Inferior parietal cortex (tissue), 1 donor: Measurements from ENCODE around the gene CA14.
"Not testable (repeated sequence)": the region's sequence is repeated elsewhere in the genome, so short reads cannot be mapped to it uniquely, and the experiment has no call there.

Source experiments
- DNase-seq: peaks from one replicate; pipeline ENCODE4 v3.0.0-alpha.2; 2016; ENCODE audit errors: extremely low spot score

Gene CA14

DNA sequence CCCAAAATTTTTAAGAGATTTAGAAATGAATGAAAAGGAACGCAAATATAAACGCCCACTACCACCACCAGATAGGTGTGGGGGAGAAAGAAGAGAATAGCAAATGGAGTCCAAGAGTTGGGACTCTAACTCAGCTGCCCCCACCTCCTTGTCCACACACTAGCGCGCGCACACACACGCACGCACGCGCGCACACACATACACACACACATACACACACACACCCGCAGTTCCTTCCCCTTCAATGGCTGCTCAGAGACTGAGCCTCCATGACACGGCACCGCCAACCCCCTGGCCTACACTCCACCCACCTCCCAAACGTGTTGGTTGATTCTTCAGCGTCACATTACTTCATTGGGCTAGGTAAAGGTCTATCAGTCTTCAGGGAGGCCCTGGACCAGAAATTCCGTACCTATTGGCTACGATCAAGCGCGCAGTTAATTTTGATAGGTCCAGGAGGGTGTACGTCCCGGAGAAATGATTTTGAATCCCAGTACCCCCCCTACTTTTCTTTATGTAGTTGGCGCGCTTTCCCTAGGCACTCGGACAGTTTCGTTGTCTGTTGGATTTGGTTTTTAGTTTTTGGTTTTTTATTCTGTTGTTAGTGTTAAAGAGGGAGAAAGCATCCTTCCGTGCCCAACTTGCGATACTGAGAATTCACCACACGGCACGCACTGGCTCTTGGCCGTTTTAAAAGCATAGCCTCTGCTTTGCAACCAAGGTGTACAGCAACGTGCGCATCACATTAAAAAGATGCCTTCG lies 21.5 kb upstream of the CA14 start, which contains the start of gene ANP32E:
ANP32E (minus strand) TSS at position 261 of the 762 bp plus-strand sequence. CDS start 326 bp downstream, outside the sequence.
- DNase-seq: peak; percentile 98

DNA sequence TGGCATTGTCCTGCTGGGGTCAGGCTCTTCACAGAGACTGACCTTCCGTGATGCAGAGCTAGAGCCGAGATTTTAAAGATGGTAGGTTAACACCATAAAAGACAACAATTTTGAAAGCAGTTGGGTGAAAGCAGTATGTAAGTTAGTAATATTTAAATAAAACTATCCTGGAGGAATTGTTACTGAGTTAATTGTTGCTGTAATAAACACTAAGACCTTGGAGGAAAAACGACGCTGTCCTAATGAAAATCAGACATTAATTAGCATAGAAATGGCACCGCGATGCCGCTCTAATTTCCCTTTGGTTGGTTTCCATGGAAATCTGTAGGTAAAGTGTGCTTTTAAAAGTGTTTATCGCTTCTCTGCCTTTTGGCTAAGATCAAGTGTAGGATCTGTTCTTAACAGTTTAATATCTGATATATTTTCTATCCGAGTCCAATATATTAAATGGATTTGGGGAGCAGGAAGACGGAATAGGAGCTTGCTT lies 20.9 kb upstream of the CA14 start:
- DNase-seq: no peak

GRCh38 chr1:150237176-150237575 lies 20.4 kb upstream of the CA14 start:
- DNase-seq: not testable (repeated sequence)

DNA sequence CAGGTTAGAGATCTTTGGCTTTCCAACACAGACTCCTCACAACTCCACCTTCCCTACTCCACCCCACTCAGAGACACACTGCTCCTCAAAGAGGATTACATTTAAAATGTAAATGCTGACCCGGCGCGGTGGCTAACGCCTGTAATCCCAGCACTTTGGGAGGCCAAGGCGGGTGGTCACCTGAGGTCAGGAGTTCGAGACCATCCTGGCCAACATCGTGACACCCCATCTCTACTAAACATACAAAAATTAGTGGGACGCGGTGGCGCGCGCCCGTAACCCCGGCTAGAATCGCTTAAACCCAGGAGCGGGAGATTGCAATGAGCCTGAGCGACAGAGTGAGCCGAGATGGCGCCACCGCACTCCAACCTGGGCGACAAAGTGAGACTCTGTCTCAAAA lies 19.8 kb upstream of the CA14 start:
- no peak for DNase-seq

DNA sequence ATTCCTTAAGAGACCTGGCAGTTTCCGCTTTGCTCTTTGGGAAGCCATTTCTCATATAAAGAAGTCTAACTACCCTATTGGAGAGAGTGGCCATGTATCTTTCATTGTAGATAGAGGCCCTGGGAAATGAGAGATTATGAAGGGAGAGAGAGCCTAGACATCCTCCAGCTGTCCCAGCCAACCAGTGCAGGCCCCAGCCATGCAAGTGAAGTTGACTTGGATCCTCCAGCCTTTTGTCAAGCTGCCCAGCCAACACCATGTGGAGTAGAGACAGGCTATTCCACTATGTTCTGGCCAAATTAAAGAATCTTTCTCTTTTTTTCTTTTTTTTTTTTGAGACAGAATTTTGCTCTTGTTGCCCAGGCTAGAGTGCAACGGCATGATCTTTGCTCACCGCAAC lies 14.6 kb upstream of the CA14 start:
- no peak for DNase-seq

DNA sequence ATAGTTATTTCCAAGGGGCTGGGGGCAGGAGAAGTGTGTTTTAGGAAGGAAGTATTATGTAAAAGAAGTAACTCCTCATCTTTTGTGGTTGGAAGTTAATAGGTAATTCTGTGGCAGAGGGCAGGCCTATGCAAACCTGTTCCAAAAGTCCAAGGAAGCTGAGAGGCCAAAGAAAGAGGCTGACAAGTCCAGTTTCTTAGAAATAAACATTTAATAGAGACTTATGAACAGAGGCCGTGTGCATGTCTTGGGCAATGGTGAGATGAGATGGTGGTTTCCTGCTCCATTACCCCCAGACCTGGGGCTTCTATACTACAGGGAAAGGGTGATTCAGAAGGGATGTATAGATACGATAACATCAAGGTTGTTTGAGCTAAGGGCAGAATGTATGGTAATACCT lies 7.6 kb upstream of the CA14 start:
- no peak for DNase-seq

- no peak for DNase-seq
Measured at GRCh38 chr1:150256198-150256553, 1.4 kb upstream of the CA14 start.

- peak; percentile 49 for DNase-seq
Measured at GRCh38 chr1:150256554-150257341, 826 bp upstream of the CA14 start.

GRCh38 chr1:150259217-150259616 lies 1.6 kb downstream of the CA14 start:
- no peak for DNase-seq

- DNase-seq: no peak
Measured at GRCh38 chr1:150259758-150260669, 2.4 kb downstream of the CA14 start.

DNA sequence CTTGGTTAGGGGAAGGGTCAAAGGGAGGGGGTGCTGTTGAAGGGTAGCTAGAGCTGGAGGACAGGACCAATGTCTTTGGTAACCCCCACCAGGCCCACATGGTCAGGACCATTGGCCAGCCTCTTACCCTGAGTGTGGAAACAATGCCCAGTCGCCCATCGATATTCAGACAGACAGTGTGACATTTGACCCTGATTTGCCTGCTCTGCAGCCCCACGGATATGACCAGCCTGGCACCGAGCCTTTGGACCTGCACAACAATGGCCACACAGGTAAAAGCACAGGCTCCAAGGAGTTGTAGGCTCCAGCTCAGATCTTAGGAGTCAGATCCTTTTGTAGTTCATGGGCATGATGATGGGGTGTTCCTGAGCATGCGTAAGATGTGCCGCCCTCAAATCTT lies 3.8 kb downstream of the CA14 start:
- no peak for DNase-seq

- no peak for DNase-seq
Measured at GRCh38 chr1:150262388-150263320, 5.1 kb downstream of the CA14 start.

- DNase-seq: no peak
Measured at GRCh38 chr1:150263549-150263948, 6.0 kb downstream of the CA14 start.

GRCh38 chr1:150267896-150268295 lies 10.3 kb downstream of the CA14 start:
- no peak for DNase-seq

- no peak for DNase-seq
Measured at GRCh38 chr1:150268340-150268704, 10.7 kb downstream of the CA14 start.

GRCh38 chr1:150268705-150269403 lies 11.3 kb downstream of the CA14 start, which contains the start of gene APH1A:
APH1A (minus strand) TSS chr1:150269016; CDS start chr1:150268810, 206 bp downstream.
- DNase-seq: peak; percentile 95

DNA sequence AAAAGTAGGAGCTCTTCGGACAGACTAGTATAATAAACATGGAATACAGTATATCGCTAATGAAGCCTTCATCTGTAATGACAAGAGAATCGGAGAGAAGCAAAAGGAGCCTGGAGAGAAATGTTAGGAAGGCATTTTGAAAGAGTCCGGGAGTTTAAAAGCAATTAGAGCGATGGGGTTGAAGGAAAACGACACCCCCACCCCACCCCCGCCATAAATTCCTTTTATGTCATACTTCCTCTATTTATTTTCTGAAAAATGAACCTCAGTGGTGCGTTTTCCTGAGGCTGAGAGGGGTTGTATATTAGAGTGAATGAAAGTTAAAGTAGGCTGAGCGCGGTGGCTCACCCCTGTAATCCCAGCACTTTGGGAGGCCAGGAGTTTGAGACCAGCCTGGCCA lies 11.9 kb downstream of the CA14 start:
- DNase-seq: no peak

DNA sequence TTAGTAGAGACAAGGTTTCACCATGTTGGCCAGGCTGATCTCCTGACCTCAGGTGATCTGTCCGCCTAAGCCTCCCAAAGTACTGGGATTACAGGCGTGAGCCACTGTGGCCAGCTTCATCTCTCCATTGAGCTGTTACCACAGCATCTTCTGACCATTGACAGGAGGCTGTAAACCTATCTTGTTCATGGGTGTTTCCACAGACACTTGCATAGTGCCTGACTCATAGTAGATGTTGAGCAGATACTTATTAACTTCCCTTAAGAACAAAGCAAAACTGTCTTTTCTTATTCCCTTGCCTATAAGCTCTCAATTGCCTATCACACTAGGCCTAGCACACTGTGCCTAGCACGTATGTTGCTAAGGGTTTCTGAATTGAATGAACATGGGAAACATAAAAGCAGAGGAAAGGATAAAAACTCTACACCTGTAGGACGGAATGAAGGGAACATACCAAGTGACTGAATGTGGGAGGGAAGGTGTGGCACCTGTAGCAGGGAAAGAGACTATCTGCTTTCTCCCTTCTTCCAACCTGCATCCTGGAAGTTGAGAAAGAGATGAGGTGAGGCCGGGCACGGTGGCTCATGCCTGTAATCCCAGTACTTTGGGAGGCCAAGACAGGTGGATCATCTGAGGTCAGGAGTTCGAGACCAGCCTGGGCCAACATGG lies 13.9 kb downstream of the CA14 start:
- no peak for DNase-seq

DNA sequence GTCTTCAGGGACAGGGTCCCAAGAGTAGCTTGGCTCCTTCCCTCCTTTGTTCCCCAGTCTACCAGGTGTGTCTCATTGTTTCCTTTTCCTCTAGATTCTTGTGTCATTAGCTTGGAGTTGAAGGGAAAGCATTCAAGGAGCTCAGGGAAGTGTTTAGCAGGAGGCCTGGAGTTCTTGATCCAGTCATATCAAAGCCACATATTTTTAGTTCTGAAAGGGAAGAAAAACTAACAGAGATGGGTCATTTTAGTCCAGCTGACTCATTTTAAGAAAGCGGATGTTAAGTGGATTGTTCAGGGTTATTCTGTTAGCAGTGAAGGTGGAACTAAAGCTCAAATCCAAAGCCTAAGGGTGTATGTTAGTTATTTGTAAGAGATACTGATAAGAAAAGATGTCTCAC lies 15.7 kb downstream of the CA14 start:
- DNase-seq: no peak
